SK-N-DZ (cell line): ENCODE measurements around the gene FBXO3.
"Not testable (repeated sequence)": the region's sequence is repeated elsewhere in the genome, so short reads cannot be mapped to it uniquely, and the experiment has no call there.

Source experiments
- DNase-seq: peaks from one replicate; pipeline ENCODE4 v3.0.0-alpha.2; 2015; ENCODE audit warnings: low spot score

Gene FBXO3

GRCh38 chr11:33729072-33729664 is 45.2 kb downstream of the FBXO3 start:
- not testable (repeated sequence) for DNase-seq

GRCh38 chr11:33727539-33727938 is 46.8 kb downstream of the FBXO3 start:
- DNase-seq: not testable (repeated sequence)

- DNase-seq: no peak
Measured at GRCh38 chr11:33725496-33725895, 48.8 kb downstream of the FBXO3 start.

- DNase-seq: no peak
Measured at GRCh38 chr11:33724644-33725035, 49.7 kb downstream of the FBXO3 start.

- DNase-seq: no peak
Measured at GRCh38 chr11:33723238-33723881, 51.0 kb downstream of the FBXO3 start.

GRCh38 chr11:33722590-33723234 is 51.6 kb downstream of the FBXO3 start:
- no peak for DNase-seq

GRCh38 chr11:33721984-33722383 is 52.3 kb downstream of the FBXO3 start:
- DNase-seq: no peak

- no peak for DNase-seq
Measured at GRCh38 chr11:33721426-33721825, 52.9 kb downstream of the FBXO3 start.

- DNase-seq: no peak
Measured at GRCh38 chr11:33719587-33719986, 54.7 kb downstream of the FBXO3 start.

GRCh38 chr11:33718440-33718839 is 55.9 kb downstream of the FBXO3 start:
- no peak for DNase-seq

- DNase-seq: no peak
Measured at GRCh38 chr11:33716243-33716642, 58.1 kb downstream of the FBXO3 start.

GRCh38 chr11:33713856-33714398 is 60.4 kb downstream of the FBXO3 start:
- no peak for DNase-seq

- DNase-seq: no peak
Measured at GRCh38 chr11:33713151-33713855, 61.0 kb downstream of the FBXO3 start.

- DNase-seq: no peak
Measured at GRCh38 chr11:33712436-33712835, 61.9 kb downstream of the FBXO3 start.

GRCh38 chr11:33709466-33709865 is 64.9 kb downstream of the FBXO3 start:
- DNase-seq: no peak

GRCh38 chr11:33708985-33709384 is 65.3 kb downstream of the FBXO3 start:
- DNase-seq: no peak

- not testable (repeated sequence) for DNase-seq
Measured at GRCh38 chr11:33707831-33708230, 66.5 kb downstream of the FBXO3 start.

- DNase-seq: no peak
Measured at GRCh38 chr11:33706966-33707365, 67.4 kb downstream of the FBXO3 start.

- DNase-seq: no peak
Measured at GRCh38 chr11:33706546-33706945, 67.8 kb downstream of the FBXO3 start.

GRCh38 chr11:33704240-33705002 is 69.9 kb downstream of the FBXO3 start:
- no peak for DNase-seq

GRCh38 chr11:33703788-33704187 is 70.5 kb downstream of the FBXO3 start:
- no peak for DNase-seq
